ENCODE data around the gene MAP1S.

The MAP1S gene

DNA sequence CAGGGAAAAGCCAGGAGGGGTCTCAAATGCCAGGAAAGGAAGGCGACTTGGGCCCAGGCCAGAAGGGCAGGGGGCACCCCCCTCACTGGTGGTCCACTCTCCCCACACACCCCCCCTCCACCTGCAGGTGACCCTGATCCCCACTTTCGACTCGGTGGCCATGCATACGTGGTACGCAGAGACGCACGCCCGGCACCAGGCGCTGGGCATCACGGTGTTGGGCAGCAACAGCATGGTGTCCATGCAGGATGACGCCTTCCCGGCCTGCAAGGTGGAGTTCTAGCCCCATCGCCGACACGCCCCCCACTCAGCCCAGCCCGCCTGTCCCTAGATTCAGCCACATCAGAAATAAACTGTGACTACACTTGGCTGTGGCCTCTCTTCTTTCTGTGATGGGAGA lies 14.9 kb downstream of the MAP1S start:
- DNase-seq (ENCODE audit: extremely low read depth in 1 of 2, low read depth in 1 of 2), result no peak

DNA sequence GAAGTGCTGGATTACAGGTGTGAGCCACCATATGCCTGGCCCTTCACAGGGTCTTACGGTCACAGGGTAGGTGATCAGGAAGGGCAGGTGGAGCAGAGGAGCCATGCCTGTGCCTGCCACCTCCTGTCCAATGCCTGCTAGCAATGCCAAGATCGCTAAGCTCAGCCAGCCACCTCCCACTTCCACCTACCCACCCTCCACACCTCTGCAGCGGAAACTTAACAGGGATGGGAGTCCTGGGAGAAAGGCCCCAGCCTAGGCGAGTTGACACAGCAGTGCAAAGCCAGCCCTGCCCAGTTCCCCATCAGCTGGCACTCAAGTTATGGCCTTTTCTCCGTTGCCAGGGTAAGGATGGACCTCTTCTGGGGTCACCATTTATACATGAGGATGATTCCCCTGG lies 16.1 kb downstream of the MAP1S start:
- DNase-seq (ENCODE audit: extremely low read depth in 1 of 2, low read depth in 1 of 2), result no peak

DNA sequence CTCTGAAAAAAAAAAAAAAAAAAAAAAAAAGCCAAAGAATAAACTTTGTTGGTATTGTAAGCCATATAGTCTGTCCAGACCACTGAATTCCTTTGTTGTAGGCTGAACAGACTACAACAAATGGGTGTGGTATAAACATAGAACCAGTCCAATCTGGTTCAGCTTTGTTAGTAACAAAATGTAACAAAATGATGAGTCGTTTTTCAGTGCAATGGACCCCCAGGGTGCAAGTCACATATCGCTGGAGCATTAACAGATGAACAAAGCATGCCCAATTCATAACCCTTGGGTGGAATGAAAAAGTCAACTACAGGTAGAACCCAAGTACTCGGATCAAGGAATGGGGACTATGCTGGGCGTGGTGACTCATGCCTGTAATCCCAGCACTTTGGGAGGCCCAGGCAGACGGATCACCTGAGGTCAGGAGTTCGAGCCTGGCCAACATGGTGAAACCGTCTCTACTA lies 18.4 kb downstream of the MAP1S start:
- no peak for DNase-seq (ENCODE audit: extremely low read depth in 1 of 2, low read depth in 1 of 2)

DNA sequence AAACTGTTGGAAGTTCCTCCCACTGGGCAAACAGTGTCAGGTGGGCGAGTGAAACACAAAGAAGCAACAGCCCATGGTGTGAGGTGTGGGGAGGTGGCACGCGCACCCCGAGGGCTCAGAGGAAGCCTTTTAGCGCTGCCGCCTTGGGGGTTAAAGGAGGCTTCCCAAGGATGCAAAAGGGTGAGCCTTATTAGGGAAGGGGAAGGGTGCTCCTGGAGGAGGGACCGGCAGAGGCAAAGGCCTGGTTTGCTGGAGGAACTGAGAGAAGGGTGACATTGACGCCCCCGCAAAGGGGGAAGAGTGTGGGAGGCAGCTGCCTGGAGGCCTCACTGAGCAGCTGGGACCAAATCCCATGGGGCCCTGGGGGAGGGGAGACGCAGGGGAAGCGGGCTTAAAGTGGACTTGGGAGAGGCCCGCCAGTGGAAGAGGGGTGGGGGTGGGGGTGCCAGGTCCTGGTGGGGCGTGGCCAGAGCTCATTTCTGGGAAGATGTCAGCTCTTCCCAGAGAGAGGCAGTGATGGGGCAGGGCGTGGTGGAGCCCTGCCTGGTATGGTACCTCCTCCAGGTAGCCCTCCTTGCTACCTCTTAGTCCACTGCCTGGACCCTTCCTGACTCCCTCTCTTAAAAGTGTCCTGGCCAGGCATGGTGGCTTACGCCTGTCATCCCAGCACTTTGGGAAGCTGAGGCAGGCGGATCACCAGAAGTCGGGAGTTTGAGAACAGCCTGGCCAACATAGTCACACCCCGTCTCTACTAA lies 20.0 kb downstream of the MAP1S start:
- DNase-seq (ENCODE audit: extremely low read depth in 1 of 2, low read depth in 1 of 2), result no peak

DNA sequence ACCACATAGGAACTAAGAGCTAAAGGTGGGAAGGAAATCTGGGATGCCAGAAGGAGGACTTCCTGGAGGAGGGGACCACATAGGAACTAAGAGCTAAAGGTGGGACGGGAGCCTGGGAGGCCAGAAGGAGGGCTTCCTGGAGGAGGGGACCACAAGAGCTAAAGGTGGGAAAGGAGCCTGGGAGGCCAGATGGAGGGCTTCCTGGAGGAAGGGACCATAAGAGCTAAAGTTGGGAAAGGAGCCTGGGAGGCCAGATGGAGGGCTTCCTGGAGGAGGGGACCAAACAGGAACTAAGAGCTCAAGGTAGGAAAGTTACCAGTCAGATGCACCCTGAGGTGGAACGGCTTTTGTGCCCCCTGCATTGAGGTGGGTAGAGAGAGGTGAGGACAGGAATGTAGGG lies 22.2 kb downstream of the MAP1S start:
- no peak for DNase-seq (ENCODE audit: extremely low read depth in 1 of 2, low read depth in 1 of 2)

DNA sequence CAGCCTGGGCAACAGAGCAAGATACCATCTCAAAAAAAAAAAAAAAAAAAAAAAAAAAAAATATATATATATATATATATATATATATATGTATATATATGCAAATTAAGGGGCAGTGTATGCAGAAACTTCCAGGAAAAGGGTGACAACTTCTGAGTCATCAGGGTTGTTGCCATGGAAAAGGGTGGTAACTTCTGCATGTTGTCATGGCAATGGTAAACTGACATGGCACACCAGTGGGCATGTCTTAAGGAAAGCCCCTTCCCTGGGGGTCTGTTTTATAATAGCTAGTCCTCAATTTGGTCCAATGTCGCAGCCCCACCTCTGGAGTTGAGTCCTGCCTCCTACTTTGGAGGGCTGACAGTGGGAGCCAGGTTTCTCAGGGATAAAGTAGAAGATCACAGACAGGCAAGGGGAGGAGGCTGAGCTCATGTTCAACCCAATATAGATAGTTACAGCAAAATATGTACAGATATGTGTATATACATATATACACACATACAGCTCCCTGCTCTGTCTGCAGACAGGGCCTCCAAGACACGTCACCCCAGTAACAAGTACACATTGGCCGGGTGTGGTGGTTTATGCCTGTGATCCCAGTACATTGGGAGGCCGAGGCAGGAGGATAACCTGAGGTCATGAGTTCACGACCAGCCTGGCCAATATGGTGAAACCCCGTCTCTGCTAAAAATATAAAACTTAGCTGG lies 24.7 kb downstream of the MAP1S start:
- DNase-seq (ENCODE audit: extremely low read depth in 1 of 2, low read depth in 1 of 2), result no peak

DNA sequence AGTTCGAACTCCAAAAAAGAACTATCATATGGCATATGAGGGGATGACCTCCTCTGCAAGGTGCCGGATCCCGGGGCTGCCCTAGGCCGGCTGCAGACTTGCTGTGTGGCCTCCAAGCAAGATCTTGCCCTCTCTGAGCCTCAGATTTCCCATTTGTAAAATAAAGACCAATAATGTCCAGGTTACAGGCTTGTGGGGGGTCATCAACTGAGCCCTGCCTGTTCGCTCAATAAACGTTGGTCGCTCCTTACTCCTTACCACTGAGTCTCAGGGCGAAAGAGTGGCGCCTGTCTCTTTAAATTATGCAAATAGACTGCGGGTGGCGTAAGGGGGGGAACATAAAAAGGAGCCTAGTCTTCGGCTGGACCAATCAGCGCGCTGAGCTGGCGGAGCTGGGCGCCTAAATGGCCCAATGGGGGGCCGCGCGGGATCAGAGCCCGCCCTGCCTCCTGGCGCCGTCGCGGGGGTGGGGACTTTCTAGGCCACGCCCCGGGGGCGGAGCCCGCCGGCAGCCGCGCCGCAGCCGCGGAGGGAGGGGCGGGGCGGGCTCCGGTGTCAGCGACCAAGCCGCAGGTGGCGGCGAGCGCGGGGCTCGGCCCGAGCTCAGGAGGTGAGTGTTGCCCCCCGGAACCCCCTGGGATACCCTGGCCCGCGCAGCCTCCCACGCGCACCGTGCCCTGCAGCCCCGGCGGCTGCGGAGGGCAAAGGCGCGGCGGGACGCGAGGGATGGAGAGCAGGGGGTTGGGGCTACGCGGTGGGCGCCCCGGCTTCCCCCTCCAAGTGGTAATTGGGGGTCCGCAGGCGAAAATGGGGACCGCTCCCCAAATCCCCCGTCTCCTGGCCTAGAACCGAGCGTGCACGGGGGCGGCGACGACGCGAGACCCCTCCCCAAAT lies 28.2 kb downstream of the MAP1S start:
- peak; percentile 86 to 92 for DNase-seq (ENCODE audit: extremely low read depth in 1 of 2, low read depth in 1 of 2)

DNA sequence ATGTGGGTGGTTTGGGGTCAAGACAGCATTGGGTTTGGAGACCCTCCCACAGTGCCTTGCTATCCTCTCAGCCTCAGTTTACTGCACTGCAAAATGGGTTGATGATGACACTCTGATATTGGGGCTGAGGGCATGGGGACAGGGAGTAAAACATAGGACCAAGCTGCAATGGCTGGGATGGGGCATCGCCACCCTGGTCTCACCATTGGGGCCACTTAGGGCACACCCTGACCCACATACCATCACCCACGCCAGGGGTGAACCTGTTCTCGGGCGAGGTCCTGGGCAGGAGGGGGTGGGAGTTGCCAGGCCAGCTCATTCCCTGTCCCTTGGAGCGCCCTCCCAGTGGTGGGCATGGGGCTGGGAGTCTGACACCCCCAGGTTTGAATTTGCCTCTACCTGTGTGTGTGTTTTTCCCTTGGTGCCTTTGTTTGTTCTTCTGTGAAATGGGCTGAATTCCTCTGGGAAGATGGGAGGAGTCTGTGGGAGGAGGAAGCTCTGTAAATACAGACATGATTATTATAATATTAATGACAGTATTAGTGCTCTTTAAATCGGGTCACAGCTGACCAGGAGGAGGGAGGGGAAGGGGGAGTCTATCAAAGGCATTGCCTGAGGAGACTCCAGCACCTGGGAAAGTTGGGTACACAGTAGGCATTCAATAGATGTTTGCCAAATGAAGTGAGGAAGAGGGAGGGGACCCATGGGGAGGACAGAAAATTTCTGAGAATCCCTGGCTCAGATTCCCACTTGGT lies 29.8 kb downstream of the MAP1S start:
- no peak for DNase-seq (ENCODE audit: extremely low read depth in 1 of 2, low read depth in 1 of 2)

DNA sequence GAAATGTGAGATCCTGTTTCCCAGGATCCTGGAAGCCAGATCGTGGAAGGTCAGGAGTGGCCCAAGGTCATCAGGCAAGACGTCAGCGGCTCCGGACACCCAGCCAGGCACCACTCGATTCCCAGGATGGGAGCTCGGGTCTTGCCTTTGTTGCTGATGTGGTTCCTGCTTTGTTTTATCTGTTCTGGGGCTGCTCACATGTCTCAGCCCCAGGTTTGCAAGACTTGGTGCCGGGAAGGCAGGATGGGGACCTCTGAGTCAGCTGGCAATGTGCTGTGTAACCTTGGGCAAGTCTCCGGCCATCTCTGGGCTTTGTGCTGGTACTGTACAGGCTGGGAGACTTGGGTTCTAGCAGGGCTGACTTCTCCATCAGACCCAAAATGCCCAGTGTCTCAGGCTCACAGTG lies 30.6 kb downstream of the MAP1S start:
- peak in 1 of 2 donors; percentile 48 for DNase-seq (ENCODE audit: extremely low read depth in 1 of 2, low read depth in 1 of 2)

DNA sequence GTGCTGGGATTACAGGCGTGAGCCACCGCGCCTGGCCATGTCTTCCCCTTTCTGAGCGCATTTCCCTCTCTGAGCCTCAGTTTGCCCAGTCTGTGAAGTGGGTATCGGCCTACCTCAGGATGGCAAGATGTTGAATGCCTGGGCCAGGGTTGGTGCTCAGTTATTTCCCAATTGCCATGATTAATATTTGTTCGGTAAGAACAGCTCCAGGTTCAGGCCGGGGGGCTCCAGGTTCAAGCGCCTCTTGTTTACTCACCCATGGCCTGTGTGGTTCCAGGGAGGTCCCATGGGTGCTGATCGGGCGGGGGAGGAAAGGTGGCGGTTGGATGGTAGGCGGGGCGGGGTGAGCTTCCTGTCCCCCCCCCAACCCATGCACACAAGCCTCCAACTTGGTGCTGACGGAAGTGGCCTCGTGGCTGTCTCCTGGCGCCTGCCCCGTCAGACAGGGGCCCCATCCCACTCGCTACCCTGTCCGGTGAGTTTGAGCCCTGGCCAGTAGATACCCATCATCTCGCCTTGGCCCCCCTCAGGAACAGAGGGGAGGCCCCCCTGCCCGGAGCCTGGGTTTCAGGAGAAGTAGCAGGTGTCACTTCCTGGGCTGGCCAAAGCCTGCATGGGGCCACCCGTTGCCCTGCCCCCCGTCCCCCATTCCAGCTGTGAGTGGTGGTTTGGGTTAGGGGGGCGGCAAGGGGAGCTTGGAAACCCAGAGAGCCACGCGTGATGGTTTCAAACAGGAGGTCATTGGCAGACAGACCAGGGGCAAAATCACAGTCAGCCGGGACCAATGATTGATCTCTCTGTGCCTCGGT lies 32.0 kb downstream of the MAP1S start, which contains the start of gene FCHO1:
TSS of gene FCHO1 (plus strand) at position 375 of the 809 bp plus-strand sequence. CDS start 3,688 bp downstream, outside the sequence.
- DNase-seq (ENCODE audit: extremely low read depth in 1 of 2, low read depth in 1 of 2), result peak; percentile 76 to 87

DNA sequence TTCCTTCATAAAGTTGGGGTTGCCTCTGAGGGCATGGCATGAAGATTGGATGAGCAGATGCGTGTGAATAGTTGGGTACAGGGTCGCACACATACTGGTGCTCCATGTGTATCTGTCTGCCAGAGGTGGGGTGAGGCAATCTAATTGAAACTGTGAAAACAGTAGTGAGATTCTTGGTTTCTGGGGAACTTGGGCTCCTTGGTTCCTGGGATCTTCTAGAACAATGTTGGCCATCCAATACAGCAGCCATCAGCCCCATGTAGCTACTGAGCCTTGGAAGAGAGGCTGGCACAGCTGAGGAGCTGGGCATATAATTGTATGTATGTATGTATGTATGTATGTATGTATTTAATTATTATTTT lies 32.6 kb downstream of the MAP1S start:
- DNase-seq (ENCODE audit: extremely low read depth in 1 of 2, low read depth in 1 of 2), result no peak

DNA sequence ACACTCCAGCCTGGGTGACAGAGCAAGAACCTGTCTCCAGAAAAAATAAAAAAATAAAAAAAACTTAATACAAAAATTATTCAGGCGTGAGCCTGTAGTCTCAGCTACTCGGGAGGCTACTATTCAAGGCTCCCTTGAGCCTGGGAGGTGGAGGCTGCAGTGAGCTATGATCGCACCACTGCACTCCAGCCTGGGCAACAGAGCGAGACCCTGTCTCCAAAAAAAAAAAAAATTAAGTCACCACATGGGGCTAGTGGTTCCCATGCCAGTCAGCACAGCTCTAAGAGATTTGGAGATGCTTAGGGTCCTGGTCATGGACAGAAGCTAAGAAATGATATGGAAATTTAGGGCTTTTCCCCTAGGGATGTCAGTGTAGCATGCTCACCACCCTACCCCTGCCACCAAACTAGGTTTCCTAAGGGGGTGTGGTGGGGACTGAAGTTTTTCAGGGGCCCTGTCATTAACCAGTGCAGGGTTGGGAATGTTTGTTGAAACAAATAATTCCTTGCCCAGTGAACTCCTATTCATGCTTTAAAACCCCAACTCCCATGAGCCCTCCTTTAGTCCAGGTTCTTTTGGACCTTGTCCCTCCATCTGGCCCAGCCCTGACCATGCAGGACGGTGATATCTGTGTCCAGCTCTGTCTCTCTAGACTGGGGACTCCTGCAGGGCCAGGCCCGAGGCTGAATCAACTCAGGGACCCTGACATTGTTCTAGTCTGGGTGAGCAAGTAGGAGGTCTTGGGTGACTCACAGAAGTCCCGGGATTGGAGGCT lies 33.8 kb downstream of the MAP1S start:
- DNase-seq (ENCODE audit: extremely low read depth in 1 of 2, low read depth in 1 of 2), result no peak

DNA sequence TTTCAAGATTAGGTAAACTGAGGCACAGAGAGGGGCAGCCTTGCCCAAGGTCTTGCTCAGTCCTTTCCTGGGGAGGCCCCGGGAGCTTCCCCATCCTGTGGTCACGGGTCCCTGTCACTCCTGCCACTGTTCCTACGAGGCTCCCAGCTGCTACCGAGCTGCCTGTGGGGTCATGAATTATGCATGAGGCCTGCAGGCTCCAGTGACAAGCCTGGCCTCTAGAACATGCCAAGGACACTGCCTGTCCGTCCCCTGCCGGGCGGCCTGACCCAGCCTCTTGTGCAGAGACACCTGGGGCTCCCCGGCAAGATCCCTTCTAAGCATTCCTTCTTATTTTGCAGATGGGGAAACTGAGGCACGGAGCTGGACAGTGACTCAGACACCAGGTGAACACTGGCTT lies 34.7 kb downstream of the MAP1S start:
- no peak for DNase-seq (ENCODE audit: extremely low read depth in 1 of 2, low read depth in 1 of 2)

DNA sequence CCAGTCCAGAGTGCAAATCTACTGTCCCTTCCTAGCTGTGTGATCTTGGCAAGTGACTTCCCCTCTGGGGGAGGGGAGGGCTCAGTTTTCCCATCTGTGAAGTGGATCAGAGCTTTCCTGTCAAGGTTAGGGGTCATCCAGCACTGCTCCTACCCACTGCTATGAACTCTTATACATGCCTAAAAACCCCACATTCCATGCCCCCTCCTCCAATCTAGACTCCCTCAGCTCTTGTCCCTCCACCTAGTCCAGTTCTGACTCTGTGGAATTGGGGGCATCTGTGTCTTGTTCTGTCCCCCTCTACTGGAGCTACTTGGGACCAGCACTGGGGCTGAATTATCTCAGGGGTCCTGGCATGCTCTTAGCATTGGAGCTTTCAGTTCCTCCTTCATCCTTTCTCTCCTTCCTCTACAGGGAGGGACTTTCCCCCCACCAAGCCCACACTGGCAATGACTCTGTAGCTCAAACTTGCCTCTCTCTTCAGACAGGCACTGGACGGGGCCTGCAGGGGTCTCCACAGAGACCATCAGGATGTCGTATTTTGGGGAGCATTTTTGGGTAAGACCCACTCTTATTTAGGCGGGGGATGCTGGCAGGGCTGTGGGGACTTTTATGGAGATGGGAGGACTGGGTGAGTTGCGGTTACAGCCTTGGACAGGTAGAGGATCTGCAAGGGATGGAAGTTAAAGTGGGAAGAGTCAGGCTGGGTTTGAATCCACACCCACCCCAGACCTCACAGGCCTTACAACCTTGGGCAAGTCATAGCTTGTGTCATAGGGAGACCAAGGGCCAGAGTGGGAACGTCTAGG lies 35.6 kb downstream of the MAP1S start:
- no peak for DNase-seq (ENCODE audit: extremely low read depth in 1 of 2, low read depth in 1 of 2)

DNA sequence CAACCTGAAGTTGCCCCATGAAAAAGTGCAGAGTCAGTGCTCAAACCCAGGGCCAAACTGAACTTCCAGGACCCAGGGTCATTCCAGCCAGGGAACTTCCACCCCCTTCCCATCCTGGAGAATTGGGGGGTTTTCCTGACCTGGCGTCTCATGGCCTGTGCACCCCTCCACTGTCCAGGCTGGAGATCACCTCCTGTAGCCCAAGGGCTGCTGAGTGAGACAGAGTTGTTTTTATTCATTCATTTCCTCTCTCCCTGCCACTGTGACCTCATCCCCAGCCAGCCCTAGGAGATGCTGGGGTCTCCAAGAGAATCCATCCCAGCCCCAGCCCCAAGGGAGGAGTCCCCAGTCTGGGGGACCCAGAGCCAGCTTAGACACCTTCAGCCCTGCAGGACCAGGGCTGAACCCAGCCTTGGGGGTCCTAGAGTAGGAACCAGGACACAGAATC lies 36.2 kb downstream of the MAP1S start:
- DNase-seq (ENCODE audit: extremely low read depth in 1 of 2, low read depth in 1 of 2), result no peak

DNA sequence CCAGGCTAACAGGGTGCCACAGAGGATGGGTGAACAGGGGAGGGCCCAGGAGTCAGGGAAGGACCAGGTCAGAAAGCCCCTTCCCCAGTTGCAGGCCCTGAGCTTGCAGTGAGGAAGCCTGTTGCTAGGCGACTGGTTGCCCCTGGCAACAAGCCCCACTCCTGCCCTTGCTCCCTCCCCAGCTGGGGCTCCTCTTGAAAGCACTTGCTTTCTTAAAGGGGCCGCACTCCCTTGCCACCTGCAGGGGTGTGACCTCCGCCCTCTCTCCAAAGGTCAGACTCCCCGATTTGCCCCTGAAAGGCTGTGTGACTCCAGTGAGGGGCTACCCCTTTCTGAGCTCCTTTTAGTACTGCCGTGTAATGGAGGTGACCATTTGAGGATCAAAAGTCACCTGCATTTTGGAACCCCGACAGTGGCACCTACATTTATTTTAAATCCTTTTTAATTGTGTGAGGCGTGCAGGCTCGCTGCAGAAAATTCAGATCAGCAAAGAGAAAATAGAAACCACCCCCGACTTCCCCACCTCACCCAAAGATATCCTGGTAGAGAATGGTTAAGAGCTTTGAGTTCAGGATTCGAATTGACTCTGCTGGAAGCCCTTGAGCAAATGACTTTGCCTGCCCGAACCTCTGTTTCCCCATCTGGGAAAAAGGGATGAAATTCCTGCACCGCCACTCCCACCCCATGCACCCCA lies 36.8 kb downstream of the MAP1S start:
- DNase-seq (ENCODE audit: extremely low read depth in 1 of 2, low read depth in 1 of 2), result no peak

DNA sequence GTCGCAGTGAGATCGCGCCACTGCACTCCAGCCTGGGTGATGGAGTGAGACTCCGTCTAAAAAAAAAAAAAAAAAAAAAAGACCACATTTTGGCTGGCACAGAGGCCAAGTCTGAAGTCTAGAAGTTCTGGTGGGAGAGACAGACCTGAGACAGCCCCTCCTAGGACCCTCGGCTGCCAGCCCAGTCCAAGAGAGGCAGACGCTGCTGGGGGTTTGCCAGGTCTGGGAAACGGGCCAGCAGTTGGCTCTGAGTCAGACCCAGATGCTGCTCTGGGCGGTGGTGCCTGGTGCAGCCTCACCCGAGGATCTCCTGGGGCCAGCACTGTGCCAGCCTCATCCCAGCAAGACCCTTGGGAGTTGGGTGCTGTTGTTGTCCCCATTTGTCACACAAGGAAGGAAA lies 37.8 kb downstream of the MAP1S start:
- DNase-seq (ENCODE audit: extremely low read depth in 1 of 2, low read depth in 1 of 2), result no peak

DNA sequence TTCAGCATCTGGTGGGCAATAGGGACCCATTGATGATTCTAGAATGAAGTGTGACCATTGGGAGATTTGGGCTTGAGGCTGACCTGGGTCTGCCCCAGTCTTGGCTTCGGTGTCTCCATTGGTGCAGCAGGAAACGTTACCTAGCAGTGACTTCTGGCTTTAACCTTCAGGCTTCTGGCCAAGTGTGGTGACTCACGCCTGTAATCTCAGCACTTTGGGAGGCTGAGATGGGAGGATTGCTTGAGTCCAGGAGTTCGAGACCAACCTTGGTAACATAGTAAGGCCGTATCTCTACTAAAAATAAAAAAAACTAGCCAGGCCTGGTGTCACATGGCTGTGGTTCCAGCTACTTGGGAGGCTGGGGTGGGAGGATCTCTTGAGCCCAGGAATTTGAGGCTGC lies 39.2 kb downstream of the MAP1S start:
- DNase-seq (ENCODE audit: extremely low read depth in 1 of 2, low read depth in 1 of 2), result no peak

Measured in stimulated activated CD8-positive, alpha-beta memory T cell treated with anti-CD3 and anti-CD28 coated beads, Interleukin-7, amount 100 ng/mL, for 48 hours (primary cell).